HG03060 (cell line): ENCODE data around the gene TIMP3.

Source experiments
- ATAC-seq: cut with Tn5 transposase; IDR thresholded peaks from one replicate; pipeline ENCODE4 v1.9.1; 2021; ENCODE audit warnings: low read depth, moderate number of reproducible peaks; ENCODE audit not compliant: unreplicated experiment

The TIMP3 gene

DNA sequence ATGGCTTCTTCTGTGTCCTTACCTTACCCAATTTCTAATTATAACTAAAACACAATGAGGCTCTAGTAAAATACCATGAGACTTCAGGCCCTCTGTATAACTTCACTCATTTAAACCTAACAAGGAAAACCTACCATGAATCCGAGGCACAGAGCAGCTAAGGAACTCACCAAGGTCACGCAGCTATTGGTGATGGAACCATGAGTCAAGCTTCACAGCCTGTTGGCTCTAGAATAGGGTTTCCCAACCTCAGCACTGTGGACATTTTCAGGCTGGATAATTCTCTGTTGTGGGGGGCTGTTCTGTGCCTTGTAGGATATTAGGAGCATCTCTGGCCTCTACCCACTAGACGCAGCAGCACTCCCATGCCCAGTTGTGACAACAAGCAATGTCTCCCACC, 75.7 kb downstream of the TIMP3 start:
- no peak for ATAC-seq

DNA sequence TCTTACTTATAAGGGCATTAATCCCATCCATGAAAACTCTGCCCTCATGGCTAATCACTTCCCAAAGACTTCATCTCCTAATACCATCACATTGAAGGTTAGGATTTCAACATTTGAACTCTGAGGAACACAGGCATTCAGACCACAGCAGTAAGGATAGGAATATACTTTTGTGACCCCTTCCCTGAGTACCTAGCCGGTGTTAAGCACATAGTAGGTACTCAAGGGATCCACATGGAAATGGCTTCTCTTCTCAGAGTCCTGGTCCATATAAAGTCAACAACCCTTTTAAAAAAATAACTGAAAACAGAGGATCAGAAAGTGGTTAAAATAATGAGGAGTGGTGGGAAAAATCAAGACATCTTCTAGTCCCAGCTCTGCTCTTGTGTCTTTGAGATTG, 78.0 kb downstream of the TIMP3 start:
- ATAC-seq: no peak

DNA sequence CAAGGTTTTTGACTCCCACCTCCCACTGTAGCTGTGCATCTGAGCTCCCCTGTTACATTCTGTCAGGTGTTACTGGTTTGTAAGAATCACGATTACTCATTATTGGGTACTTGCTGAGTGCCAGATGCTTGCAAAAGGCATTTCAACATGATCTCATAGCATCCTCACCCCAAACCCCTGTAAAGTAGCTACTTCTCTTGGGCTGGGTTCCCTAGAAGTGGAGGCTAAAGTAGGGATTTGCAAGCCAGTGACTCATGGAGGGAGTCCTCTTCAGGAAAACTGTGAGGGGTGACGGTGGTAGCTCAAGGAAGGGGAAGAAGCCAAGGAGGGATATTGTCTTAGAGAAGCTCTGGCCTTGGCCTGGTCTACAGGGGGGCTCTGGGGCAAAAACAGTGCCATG, 78.6 kb downstream of the TIMP3 start:
- no peak for ATAC-seq

DNA sequence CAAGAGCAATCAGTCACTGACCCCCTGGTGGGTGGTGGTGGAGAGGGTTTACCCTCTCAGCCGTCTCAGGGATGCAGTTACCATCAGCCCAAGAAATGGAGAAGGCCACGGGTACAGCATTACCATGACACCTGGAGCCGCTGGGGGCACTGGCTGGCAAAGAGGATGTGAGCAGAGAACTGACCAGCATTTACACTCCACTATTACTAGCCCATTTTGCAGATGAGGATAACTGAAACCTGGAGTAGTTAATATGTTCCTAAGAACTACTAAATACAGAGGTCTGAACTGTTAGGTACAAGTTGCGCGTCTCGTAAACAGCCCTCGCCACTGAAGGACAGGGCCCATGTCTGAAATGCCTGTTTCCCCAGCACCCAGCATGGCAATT, 79.0 kb downstream of the TIMP3 start:
- ATAC-seq: no peak

DNA sequence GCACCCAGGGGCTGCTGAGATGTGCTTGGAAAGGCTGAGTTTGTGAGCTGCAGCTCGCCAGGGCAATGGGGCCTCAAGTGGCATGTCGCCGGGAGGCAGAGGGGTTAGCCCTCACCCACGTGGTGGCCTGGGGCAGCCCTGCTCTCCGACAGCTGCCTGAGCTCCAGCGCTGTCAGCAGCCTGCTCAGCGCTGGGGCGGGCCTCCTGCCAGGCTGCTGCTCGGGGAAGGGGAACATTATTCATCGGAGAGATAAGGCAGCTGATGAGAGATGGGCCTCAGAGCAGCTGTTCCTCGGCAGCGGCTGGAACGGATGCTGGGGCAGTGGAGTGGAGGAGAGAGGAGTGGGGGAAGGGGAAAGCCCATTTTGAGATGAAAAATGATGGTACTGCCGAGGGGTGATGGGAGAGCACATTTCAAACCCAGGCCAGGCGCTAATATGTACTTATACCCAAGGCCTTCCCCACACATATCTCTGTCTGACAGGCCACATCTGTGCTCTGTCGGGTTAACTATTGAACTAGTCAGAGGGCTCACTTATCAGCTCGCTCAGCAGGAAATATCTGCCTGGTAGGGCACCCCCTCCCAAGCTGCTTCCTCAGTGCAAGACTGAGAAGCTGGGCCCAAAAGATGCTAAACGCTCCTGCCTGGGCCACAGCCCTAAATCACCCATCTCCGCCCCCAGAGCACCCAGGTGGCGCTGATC, 79.5 kb downstream of the TIMP3 start:
- no peak for ATAC-seq

DNA sequence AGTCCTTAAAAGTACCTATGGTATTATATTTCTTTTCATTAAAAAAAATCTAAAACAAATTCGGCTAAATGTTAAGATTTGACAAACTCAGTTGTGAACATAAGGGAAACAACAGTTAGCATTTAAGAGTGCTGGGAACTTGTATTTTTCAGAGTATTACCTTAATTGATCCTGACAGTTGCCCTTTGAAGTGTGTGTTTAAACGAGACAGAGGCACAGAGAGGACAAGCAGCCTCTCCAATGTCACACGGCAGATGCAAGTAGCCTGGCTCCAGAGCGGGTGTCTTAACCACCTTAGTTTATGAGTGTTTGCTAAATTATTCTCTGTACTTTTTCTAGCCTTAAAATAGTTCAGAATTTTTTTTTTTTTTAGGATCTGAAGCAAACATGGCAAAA, 80.9 kb downstream of the TIMP3 start:
- ATAC-seq: no peak

DNA sequence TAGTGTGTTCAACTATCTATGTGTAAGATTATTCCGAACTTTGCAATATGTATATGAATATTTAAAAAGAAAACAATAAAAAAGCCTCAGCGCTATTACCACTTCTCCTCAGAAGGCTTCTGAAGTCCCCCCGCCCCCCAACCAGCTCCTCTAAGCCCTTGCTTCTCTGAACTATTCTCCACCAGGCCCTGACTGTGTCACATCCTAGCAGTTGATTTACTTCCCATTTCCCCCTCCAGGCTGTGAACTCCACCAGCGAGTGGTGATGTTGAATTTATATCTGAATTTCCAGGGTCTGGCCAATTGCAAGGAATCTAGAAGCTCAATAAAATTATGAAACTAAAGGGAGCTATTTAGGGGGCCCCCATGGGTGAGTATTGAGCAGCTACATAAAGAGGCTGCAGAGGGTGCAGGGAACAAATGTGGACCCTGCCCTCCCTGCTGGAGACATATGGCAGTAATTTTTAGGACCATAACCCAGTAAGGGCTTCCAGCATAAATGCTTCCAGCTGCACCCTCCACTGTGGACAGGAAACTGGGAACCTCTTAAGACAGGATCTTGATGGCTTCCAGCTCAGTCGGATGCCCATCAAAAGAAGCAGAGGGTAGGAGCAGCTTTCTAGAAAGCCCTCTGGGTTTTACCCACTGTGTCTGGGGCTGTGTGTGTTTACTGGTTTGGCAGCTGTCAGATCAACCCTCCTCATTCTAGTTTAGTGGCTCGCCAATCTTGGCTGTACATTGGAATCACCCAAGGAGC, 81.4 kb downstream of the TIMP3 start:
- no peak for ATAC-seq

DNA sequence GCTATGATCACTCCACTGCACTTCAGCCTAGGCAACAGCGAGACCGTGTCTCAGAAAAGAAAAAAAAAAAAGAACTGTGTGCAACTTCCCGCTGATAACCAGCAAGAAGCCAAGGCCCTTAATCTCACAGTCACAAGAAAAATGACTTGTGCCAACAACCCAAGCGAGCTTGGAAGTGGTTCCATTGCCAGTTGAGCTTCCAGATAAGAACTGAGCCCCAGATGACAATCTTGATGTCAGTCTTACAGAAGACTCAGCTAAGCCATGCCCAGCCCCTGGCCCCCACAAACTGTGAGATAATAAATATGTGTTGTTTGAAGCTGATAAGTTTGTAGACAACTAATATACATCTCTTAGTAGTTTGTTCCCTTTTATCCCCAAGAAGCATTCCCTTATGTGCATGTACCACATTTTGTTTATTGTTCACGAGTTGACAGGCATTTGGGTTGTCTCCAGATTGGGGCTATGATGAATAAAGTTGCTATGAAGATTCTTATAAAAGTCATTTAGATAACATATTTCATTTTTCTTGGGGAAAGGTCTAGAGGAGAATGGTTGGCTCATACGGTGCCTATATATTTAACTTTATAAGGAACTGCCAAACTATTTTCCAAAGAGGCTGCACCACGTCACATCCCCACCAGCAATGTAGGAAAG, 85.9 kb downstream of the TIMP3 start:
- no peak for ATAC-seq

DNA sequence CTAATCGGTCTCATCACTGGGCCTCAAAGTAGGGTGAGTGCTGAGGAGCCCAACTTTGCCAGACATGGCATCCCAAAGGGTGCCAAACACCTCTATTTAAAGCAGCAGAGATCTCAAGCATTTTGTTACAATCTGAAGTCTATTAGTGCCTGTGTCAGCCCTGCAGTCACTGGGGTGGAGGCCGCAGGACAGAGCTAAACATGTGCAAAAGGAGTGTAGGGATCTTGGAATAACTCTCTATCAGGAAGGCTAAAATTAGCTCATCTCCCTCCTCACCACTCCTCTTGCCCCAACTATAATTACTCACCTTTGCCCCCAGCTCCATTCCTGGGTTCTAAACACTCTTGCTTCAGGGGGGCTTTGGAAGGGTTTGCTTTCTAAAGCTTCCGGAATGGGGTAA, 87.5 kb downstream of the TIMP3 start:
- no peak for ATAC-seq

DNA sequence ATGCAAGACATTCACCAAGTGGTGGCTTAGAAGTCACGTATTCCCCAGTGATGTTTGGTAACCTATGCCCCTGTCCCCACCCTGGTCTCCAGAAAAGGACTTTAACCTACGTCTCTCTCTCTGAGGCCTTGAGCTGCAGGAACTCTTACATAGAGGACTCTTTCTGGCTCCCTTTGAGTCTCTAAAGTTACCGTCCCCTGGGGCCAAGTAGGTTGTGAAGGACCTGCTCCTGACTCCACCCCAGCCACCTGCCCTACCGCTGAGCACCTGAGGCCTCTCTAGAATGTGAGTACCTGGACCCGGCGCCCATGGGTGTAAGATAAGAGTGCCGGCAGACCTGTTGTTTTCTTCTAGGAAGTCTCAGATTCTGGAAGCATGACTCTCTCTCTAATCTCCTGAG, 95.4 kb downstream of the TIMP3 start:
- no peak for ATAC-seq

DNA sequence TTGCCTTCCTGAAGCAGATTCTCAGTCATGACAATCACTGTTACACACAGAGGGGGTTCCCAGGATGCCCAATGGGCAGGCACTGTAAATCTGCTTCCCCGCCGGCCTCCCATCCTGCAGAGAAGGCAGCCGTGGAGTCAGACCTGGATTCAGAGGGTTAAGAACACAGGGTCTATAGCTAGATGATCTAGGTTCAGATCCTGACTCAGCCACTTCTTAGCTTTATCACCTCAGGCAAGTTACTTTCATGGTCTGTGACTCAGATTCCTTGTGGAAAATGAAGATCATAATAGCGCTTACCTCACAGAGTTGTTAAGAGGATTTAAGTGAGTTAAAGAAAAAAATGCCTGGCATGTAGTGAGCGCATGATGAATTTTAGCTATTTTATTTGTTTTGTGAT, 95.9 kb downstream of the TIMP3 start:
- no peak for ATAC-seq

DNA sequence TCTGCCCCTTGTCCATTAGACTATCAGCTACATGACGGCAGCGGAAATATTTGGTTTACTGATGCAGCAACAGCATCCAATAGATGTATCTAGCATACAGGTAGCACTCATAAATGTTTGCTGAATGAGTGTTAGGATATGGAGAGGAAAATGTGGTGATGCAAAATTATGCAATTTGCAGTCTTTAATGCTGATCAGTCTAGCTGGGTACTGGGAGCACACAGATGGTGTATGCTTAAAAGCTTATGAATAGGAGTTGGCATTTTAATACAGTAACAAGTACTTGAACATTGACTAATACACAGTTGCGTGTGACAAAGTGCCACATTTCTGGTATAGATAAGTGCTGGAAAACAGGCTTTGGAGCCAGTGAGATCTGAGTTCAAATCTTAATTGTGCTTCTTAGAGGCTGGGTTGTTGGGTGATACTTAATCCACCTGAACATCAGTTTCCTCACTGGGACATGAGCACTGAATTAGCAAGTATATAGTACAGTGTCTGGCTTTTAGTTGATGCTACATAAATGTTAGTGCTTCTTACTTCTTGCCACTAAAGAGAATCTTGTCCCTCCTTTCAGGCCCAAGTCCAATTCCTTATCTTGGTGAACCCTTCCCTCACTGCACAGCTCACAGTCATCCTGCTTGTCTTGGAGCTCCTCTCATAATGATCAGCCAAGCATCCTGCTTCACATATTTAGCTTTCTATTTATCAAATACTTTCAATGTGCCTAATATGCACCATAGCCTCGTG, 99.6 kb downstream of the TIMP3 start:
- ATAC-seq: no peak

DNA sequence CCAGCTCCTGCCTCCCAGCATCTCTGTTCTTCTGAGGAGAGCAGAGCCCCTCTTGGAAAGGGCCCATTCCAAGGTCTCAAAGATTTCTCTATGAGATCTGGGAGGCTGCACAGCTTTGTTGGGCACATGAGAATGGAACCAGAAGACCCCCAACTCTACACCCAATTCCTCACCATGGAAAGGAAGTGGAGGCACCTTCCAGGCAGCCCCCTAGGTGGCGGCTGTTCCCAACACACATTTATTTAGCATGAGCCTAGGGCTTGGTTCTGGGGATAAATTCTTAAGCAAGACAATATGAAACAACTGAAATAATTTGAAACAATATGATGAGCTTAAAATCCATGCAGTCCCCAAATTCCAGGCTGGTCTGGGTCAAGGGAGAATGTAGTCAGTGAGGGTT, 100.4 kb downstream of the TIMP3 start:
- ATAC-seq: no peak

DNA sequence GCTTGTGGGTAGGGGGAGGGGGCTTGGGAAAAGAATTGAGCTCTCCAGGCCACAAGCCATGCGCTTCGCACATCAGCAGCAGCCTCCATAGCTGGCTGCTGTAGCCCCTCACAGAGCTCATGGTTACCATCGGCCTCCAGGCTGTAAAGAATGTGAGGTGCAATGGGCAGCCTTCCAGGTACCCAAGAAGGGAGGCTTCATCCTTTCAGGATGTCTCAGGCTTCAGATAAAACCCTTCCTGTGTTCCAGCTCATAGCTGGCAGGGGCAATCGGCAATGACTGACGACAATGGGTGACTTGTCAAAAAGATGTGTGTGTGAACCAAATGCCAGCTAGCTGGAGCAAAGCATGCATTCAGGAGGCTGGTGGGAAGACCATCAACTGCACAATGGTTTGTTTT, 102.0 kb downstream of the TIMP3 start:
- no peak for ATAC-seq

DNA sequence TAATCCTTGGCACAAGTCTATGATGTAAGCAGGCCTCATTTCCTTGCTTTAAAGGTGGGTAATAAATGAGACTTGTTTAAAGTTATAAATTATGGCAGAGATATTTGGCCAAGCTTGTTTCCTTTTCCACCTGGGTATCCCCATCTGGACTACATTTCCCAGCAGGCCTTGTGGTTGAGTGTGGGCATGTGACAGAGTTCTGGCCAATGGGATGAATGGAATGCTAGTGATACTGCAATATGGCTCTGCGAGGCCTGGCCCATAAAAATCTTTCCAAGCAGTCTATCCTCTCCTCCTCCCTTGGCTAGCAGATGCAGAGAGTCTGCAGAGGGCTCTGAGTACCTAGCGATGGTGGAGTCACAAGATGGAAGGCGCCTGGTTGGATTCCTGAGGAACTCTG, 102.5 kb downstream of the TIMP3 start:
- no peak for ATAC-seq

DNA sequence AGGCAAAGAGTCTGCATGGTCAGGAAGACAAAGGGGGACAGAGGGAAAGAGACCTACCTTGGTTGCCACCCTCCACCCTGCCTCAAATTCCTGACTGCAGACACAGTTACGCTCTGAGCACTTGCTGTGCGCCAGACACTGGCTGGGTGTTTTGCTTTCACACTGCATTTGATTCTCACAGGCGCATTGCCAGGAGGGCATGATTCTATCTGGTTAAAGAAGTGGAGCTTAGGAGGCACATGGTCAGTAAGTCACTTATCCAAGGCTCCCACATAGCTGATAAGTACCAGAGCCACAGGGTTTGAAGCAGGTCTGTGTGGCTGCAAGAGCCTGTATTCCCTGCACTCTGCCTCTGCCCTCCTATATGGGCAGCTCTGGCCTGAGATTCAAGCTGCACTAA, 103.9 kb downstream of the TIMP3 start:
- no peak for ATAC-seq

DNA sequence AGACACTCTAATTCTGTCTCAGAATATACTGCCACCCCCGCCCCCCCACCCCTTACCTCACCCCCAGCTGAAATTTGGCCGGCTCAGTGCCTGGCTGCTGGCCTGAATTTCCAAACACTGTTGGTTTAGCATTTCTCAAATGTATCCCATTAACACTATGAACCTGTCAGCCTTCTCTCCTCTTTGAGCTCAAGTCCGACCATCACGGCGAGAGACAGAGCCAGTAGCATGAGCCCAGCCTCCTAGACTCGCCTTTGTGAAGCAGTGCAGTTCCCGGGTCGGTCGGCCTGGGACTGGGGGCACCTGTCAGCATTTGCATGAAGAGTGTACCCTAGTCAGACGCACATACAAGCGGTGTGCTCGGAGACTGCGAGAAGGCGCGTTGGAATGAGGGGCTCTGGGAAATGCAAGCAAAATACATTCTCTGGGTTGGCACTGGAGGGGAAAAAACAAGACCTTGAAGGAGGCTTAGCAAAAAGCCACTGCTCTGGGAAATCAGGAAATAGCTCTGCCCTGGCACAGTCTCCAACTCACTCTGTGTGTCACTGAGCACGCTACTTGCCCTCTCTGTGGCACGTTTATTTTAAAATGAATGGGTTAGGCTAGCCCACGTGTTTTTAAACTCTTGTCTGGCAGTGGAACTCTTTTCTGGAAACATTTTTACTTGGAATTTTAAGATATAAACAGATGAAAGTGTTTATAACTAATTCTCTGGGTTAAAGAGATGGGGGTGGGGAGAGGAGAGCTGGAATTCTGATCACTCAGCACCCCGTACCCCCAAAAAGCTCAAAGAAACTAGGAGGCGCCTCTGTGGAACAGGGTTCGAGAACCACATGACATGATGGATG, 108.3 kb downstream of the TIMP3 start:
- no peak for ATAC-seq

DNA sequence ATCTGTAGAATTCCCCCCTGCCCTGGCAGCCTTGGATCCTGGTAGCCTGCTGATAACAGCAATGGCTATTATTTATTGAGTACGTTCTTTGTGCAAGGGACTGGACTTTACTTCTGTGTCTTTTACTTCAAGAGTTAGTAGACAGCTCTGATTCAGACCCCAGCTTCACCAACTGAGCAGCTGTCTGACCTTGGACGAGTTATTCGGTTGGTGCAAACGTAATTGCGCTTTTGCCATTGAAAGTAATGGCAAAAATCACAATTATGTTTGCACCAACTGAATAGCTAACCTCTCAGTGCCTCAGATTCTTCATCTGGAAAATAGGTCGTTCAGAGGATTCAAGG, 108.9 kb downstream of the TIMP3 start:
- ATAC-seq: no peak

DNA sequence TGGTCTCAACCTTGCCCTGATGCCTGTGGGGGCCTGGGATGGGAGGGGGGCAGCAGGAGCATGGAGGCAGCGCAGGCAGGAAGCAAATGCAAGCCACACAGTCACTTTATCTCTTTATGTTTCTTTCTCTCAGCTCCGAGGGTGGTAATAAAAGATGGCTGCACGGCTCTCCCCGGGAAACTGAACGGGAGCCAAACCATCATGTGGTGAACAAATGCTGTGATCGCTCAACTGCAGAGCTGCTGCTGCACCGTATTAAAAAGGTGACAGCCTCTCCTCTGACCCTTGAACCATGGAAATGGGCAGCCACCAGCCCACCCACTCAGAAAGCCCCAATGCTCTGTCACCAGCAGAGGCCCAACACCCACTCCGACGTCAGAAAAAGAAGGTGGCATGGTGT, 110.0 kb downstream of the TIMP3 start:
- no peak for ATAC-seq
